Measurements from ENCODE around the gene TP53BP2. TPM values are rescaled to one million over a fixed set of nuclear protein-coding genes. Genes with fewer than 3 reads are reported as not detected.
"Not testable (repeated sequence)": the region's sequence is repeated elsewhere in the genome, so short reads cannot be mapped to it uniquely, and the experiment has no call there.

TP53BP2 gene
- total RNA-seq, 1 donor from 2014 or later: 26.9 TPM

- no peak for DNase-seq (ENCODE audit: low spot score)
Measured at GRCh38 chr1:223853275-223853674, 7.5 kb upstream of the TP53BP2 start.

- no peak for DNase-seq (ENCODE audit: low spot score)
Measured at GRCh38 chr1:223852337-223852736, 6.6 kb upstream of the TP53BP2 start.

- DNase-seq (ENCODE audit: low spot score): no peak
Measured at GRCh38 chr1:223849352-223850254, 3.9 kb upstream of the TP53BP2 start.

DNA sequence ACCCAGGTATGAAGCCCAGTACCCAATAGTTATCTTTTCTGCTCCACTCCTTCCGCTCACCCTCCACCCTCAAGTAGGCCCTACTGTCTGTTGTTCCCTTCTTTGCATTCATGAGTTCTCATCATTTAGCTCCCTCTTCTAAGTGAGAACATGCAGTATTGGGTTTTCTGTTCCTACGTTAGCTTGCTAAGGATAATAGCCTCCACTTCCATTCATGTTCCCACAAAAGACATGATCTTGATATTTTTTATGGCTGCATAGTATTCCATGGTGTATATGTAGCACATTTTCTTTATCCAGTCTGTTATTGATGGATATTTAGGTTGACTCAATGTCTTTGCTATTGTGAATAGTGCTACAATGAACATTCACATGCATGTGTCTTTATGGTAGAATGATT is 2.8 kb upstream of the TP53BP2 start:
- DNase-seq (ENCODE audit: low spot score): no peak

DNA sequence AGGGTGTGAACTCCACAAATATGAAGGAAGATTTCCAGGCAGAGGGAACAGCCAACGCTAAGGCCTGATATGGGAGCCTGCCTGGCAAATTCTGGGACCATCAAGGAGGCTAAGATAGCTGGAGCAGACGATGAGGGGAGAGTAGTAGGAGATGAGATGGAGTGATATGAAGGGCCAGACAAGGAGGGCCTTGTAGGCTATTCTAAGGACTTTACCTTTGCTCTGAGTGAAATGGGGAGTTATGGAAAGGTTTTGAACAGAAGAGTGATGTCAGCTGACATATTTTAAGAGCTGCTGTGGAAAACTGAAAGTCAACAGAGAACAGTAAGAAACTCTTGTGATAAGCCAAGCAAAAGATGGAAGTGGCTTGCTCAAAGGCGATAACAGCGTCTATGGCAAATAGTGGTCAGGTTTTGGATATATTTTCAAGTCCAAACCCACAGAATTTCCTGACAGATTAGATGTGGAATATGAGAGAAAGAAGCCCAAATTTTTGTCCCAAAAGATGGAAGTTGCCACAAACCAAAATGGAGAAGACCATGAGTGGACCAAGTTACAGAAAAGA is 2.1 kb upstream of the TP53BP2 start:
- DNase-seq (ENCODE audit: low spot score): no peak

- DNase-seq (ENCODE audit: low spot score): no peak
Measured at GRCh38 chr1:223845037-223845809, 524 bp downstream of the TP53BP2 start.

DNA sequence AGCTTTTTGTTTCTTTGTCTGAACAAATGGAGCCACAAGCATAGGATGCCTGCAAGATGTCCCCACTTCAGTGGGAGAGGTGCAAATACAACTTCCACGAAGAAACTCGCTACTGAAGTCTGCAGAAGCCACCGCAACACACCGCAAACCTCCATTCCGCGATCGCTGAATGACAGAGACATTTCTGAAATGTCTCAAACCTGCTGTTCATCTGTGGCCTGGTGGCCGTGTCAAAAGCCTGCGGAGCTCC is 1.0 kb downstream of the TP53BP2 start:
- DNase-seq (ENCODE audit: low spot score): no peak

- DNase-seq (ENCODE audit: low spot score): no peak
Measured at GRCh38 chr1:223843934-223844786, 1.6 kb downstream of the TP53BP2 start.

- DNase-seq (ENCODE audit: low spot score): no peak
Measured at GRCh38 chr1:223842784-223843183, 3.0 kb downstream of the TP53BP2 start.

- DNase-seq (ENCODE audit: low spot score): not testable (repeated sequence)
Measured at GRCh38 chr1:223841977-223842623, 3.6 kb downstream of the TP53BP2 start.

GRCh38 chr1:223840254-223840653 is 5.5 kb downstream of the TP53BP2 start:
- no peak for DNase-seq (ENCODE audit: low spot score)

GRCh38 chr1:223838125-223838854 is 7.5 kb downstream of the TP53BP2 start:
- no peak for DNase-seq (ENCODE audit: low spot score)

GRCh38 chr1:223837687-223838086 is 8.1 kb downstream of the TP53BP2 start:
- DNase-seq (ENCODE audit: low spot score): no peak

DNA sequence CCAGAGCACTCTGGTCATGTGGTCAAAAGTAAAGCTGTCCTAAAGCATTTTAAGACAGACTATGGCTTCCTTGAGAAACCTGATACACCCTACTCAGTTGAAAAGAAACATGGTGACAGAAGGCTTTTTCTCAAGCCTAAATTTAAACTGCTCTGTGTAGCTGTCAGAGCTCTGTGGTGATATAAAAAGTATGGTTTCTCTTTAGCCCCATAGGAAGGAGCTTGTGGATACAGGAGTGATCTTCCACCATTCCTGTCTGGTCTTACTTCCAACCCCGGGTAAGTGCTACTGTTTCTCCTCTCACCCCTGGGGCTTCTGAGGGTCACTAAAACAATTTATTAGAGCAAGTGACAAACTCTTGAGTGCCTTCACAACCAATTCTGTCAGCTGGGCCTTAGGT is 8.5 kb downstream of the TP53BP2 start:
- DNase-seq (ENCODE audit: low spot score): no peak

DNA sequence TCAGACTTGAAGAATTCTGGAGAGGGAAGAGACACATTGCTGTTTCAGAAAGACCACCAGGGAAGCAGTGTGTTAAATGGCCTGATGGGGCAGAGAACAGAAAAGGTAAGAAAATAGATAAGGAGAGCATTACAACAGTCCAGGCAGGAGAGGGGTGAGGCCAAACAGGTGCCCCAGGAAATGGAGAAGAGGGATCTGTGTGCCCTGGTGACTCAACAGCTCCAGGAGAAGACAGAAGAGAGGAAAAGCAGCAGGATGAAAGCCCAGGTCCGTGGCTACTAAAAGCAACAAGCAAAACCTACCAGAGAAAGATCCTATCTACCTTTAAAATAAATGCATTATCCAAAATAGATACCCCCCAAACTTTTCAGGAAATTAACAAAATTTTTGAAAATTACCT is 9.2 kb downstream of the TP53BP2 start:
- DNase-seq (ENCODE audit: low spot score): no peak

GRCh38 chr1:223835754-223836153 is 10.0 kb downstream of the TP53BP2 start:
- DNase-seq (ENCODE audit: low spot score): no peak

- no peak for DNase-seq (ENCODE audit: low spot score)
Measured at GRCh38 chr1:223834660-223835263, 11.0 kb downstream of the TP53BP2 start.

DNA sequence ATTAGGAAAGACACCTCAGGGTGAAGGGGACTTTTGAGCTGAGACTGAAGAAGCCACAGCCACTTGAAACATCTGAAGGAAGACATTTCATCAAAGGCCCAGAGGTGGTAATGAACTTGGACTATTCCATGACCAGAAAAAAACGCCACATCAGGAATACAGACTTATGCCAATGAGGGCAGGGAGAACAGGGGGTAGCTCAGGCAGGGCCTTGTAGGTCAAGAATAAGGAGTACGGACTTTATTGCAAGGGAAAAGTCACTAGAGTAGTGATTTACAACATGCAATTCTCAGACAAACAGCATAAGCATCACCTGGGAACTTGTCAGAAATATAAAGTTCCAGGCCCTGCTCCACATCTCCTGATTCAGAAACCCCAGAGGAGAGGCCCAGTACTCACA is 11.8 kb downstream of the TP53BP2 start:
- DNase-seq (ENCODE audit: low spot score): no peak

DNA sequence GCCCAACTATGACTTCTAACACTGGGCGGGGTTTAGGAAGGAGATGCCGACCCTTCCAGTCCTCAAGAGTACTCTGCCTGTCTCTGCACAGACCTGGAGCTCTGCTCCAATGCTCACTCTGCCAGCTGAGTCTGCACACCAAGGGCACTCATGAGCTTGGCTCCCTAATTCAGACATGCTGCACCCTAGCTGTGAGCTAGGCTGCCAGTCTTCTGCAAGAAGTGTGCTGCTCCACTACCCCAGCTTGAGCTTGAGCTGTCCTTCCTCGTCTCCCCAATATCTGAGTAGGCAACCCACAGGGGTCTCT is 13.2 kb downstream of the TP53BP2 start:
- no peak for DNase-seq (ENCODE audit: low spot score)
